K562 (cell line): Measurements from ENCODE around the gene ADGRD1. TPM values are rescaled to one million over a fixed set of nuclear protein-coding genes. Genes with fewer than 3 reads are reported as not detected.

Experiments used
- ATAC-seq: fragments of 200-7000 bp; cut with Tn5 transposase; 3 replicates; pipeline ENCODE4 v1.9.1; 2020; ENCODE audit warnings: moderate library complexity
- BruUV-seq: library from RNA; stranded (reverse); fragments of 400-500 nt; replicated peaks from 2 replicates; lab custom pipeline; 2021; lab: Mats Ljungman, UMichigan
- CTCF ChIA-PET: fragments of 300-600 bp; formaldehyde crosslinking; extraction: SDS; loops from one replicate; lab custom pipeline; 2021; ENCODE audit warnings: low intra/inter-chr PET ratio; lab: Yijun Ruan, JAX
- POLR2A ChIA-PET: fragments of 300-600, 350-650 bp; sonication (Branson Sonifier 250); formaldehyde crosslinking; extraction: SDS; loops from one replicate; lab custom pipeline; 2021; ENCODE audit warnings: antibody characterized with exemption, inconsistent platforms; lab: Yijun Ruan, JAX
- DNase-seq, 4 experiments: peaks; one replicate each; pipeline versions ENCODE4 v3.0.0 to v3.0.0-alpha.2; 2011 to 2018; ENCODE audit warnings: low spot score in 3 of 4, mixed read lengths in 3 of 4; ENCODE audit errors: extremely low read depth in 1 of 4
- FAIRE-seq: peaks from 2 replicates; lab custom pipeline; 2011; peaks lifted over from hg19 to GRCh38; lab: Jason Lieb, UNC
- H2AFZ ChIP-seq: 2 replicates; pipeline ENCODE4 v1.6.0; 2011; ENCODE audit warnings: low read depth, low read length, control low read depth, inconsistent platforms
- H3K27ac ChIP-seq: fragments of 200-600 bp; 3 replicates; pipeline ENCODE4 v1.8.0; 2011; ENCODE audit warnings: low read depth, mild to moderate bottlenecking, control low read depth, inconsistent platforms, low read length, moderate library complexity, mixed read lengths; ENCODE audit errors: extremely low read depth
- H3K27me3 ChIP-seq, 2 experiments: fragments of 300-600 bp in 1 of 2; 2 replicates in 1 of 2; 3 replicates in 1 of 2; pipeline versions ENCODE4 v1.6.0 to v1.8.0; 2011; ENCODE audit warnings: inconsistent platforms in 2 of 2, low read length in 2 of 2, mild to moderate bottlenecking in 1 of 2, mixed read lengths in 1 of 2, moderate library complexity in 1 of 2; ENCODE audit not compliant: control insufficient read depth in 2 of 2, insufficient read depth in 2 of 2
- H3K36me3 ChIP-seq: fragments of 300-600 bp; 3 replicates; pipeline ENCODE4 v1.8.0; 2011; ENCODE audit warnings: mild to moderate bottlenecking, low read length, inconsistent platforms; ENCODE audit not compliant: control insufficient read depth, insufficient read depth
- H3K4me1 ChIP-seq, 2 experiments: fragments of 200-600 bp in 1 of 2; replicated peaks in 1 of 2; 2 replicates in 1 of 2; 3 replicates in 1 of 2; pipeline versions ENCODE4 v1.5.1 to v1.8.0; 2011; ENCODE audit warnings: inconsistent platforms in 2 of 2, low read length in 2 of 2, mild to moderate bottlenecking in 1 of 2, mixed read lengths in 1 of 2, moderate library complexity in 1 of 2; ENCODE audit not compliant: control insufficient read depth in 2 of 2, insufficient read depth in 2 of 2
- H3K4me2 ChIP-seq: 2 replicates; pipeline ENCODE4 v1.6.1; 2011; ENCODE audit warnings: low read length, control low read depth, inconsistent platforms, mixed read lengths; ENCODE audit not compliant: insufficient read depth
- H3K4me3 ChIP-seq: fragments of 200-600 bp; sonication (generic), shearing (Covaris generic); 2 replicates; pipeline ENCODE4 v1.5.1; 2016; ENCODE audit warnings: control low read depth, inconsistent platforms
- H3K79me2 ChIP-seq: fragments of 200-600 bp; 3 replicates; pipeline ENCODE4 v1.8.0; 2011; ENCODE audit warnings: low read length, inconsistent platforms; ENCODE audit not compliant: control insufficient read depth, insufficient read depth
- H3K9ac ChIP-seq, 2 experiments: 2 replicates each; pipeline versions ENCODE4 v1.6.0 to v1.6.1; 2011; ENCODE audit warnings: low read depth in 2 of 2, low read length in 2 of 2, control low read depth in 1 of 2, inconsistent platforms in 1 of 2, mild to moderate bottlenecking in 1 of 2, mixed read lengths in 1 of 2; ENCODE audit not compliant: insufficient read depth in 1 of 2
- H3K9me1 ChIP-seq: one replicate; pipeline ENCODE4 v1.6.0; 2011; ENCODE audit warnings: inconsistent platforms, mild to moderate bottlenecking, low read length, moderate library complexity; ENCODE audit not compliant: control insufficient read depth, insufficient read depth
- H3K9me3 ChIP-seq: replicated peaks from 2 replicates; pipeline ENCODE4 v1.5.1; 2011; ENCODE audit warnings: low read depth, low read length, inconsistent platforms; ENCODE audit not compliant: control insufficient read depth, insufficient read depth
- H4K20me1 ChIP-seq: replicated peaks from 2 replicates; pipeline ENCODE4 v1.6.1; 2011; ENCODE audit warnings: low read length, inconsistent platforms, mixed read lengths; ENCODE audit not compliant: control insufficient read depth, insufficient read depth
- E2F8 ChIP-seq: fragments of 450-650 bp; IDR thresholded peaks from 2 replicates; pipeline ENCODE4 v1.7.1; 2018; ENCODE audit warnings: mild to moderate bottlenecking, low read depth; ENCODE audit not compliant: partially characterized antibody
- HDAC6 ChIP-seq: IDR thresholded peaks from 2 replicates; pipeline ENCODE4 v1.6.1; 2012; ENCODE audit warnings: low read depth, mild to moderate bottlenecking, control low read depth, inconsistent platforms, low read length, moderate library complexity
- IRF9 ChIP-seq: fragments of 450-650 bp; IDR thresholded peaks from 2 replicates; pipeline ENCODE4 v1.6.1; 2016; ENCODE audit warnings: missing biosample characterization, missing genetic modification characterization
- MAFG ChIP-seq: fragments of 450-650 bp; conservative IDR thresholded peaks from 2 replicates; pipeline ENCODE4 v1.6.1; 2016; ENCODE audit warnings: missing genetic modification characterization, missing compliant biosample characterization
- PCBP1 ChIP-seq: fragments of 200-400 bp; formaldehyde crosslinking; IDR thresholded peaks from 2 replicates; pipeline ENCODE4 v1.6.1; 2018; ENCODE audit warnings: mild to moderate bottlenecking, low read depth, low read length; ENCODE audit not compliant: poor library complexity, severe bottlenecking
- SREBF1 ChIP-seq: fragments of 150-350 bp; IDR thresholded peaks from 2 replicates; pipeline ENCODE4 v1.6.1; 2014; ENCODE audit warnings: antibody characterized with exemption, low read depth, low read length, borderline replicate concordance
- XRCC4 ChIP-seq: IDR thresholded peaks from one replicate; pipeline ENCODE4 v1.6.1; 2011; ENCODE audit not compliant: insufficient read depth, insufficient read length; ENCODE audit errors: extremely low read depth
- ZNF589 ChIP-seq: fragments of 200-800 bp; sonication (Bioruptor generic); IDR thresholded peaks from 2 replicates; pipeline ENCODE4 v1.6.1; 2016; ENCODE audit warnings: low read depth, missing genetic modification characterization, missing compliant biosample characterization
- ZNF77 ChIP-seq: fragments of 250-450 bp; sonication (Bioruptor Pico); IDR thresholded peaks from 2 replicates; pipeline ENCODE4 v1.5.0; 2020
- WGBS: fragments of 100-300 bp; shearing (Covaris generic); methylation state at CpG from one replicate; pipeline ENCODE4 v1.1.6; 2016; ENCODE audit warnings: low coverage, mixed read lengths; ENCODE audit not compliant: insufficient coverage; ENCODE audit errors: missing lambda C conversion rate; 5-methylcytosine and 5-hydroxymethylcytosine counted together
- in situ Hi-C: fragments of 300-500 bp; cut with MboI; formaldehyde crosslinking; loops from 4 replicates; pipeline ENCODE4 v1.15.0; 2018; ENCODE audit warnings: inconsistent platforms, mixed read lengths
- intact Hi-C: fragments of 100-400 bp; cut with micrococcal nuclease; formaldehyde crosslinking; loops from 2 replicates; pipeline ENCODE4 v1.14.2; 2022
- polyA plus RNA-seq, 8 experiments: library from polyadenylated mRNA; depleted of rRNA in 4 of 8; stranded (reverse) in 5 of 8; unstranded in 3 of 8; fragments of >200 nt; fragmentation: Nextera tagmentation in 2 of 8; fragmentation: Illumina TruSeq in 1 of 8; extraction: Ambion mirVana in 2 of 8; extraction: Trizol in 1 of 8; gene quantifications; 2 replicates each; pipeline versions ENCODE4 v1.2.1 to v1.2.3, GENCODE V29; 2011 to 2014; ENCODE audit warnings: inconsistent platforms in 1 of 8, missing spikeins in 1 of 8
- total RNA-seq, 7 experiments: library from RNA; depleted of rRNA in 6 of 7; stranded (reverse); fragments of >200 nt in 6 of 7; fragmentation: Illumina TruSeq in 2 of 7; extraction: Trizol in 2 of 7; gene quantifications; 2 replicates each; pipeline versions ENCODE4 v1.2.1 to v1.2.3, GENCODE V29; 2011 to 2021; ENCODE audit warnings: low replicate concordance in 1 of 7
- TF ChIP-seq, protein P1 (sequence below): fragments of 150-350 bp; IDR thresholded peaks from 2 replicates; pipeline ENCODE4 v1.6.1; 2014; ENCODE audit warnings: low read depth, mild to moderate bottlenecking, low read length, borderline replicate concordance
- TF ChIP-seq, protein P2 (sequence below): fragments of 250-450 bp; sonication (Bioruptor Pico); IDR thresholded peaks from 2 replicates; pipeline ENCODE4 v1.9.0; 2021; ENCODE audit warnings: mild to moderate bottlenecking, inconsistent platforms

The ADGRD1 gene
- total and polyA plus RNA-seq, 9 of the 15 experiments (the other 6 are each of a cell fraction or from before 2014, with no cell fraction given): 1.7 to 11.7 (median 3.3) TPM

DNA sequence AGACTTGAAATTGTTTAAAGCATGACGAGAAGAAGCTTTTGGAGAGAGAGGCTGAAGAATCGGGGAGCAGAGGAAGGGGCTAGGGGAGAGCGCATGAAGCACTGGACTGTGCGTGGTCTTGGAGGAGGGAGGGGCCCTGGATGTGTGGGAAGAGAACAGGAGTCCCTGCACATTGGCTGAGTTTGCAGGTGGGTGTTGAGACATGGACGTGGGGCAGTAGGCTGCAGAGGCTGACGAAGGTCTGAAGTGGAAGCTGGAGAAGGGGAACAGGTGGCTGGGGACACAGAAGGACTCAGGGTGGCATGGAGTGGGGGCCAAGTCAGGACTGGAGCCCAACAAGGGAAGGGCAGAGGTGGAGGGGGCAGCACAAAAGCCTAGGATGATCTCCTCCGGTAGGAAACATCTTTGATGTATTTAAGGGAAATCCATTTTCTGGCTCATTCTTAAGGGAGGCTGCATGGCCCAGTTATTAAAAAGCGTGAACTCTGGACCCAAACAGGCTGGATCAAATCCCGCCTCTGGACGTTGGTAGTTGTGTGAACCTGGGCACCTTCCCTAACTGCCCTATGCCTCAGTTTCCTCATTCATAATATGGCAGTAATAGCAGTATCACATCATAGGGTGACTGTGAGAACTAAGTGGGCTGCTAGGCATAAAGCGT is 29.0 kb downstream of the ADGRD1 start:
- ATAC-seq (no peak), FAIRE-seq (no peak), DNase-seq (no peak)
- ChIA-PET CTCF (no interaction called here), POLR2A (interaction anchor here (0.9 kb wide), 1 partner anchor 46 kb away, joined by 3 read pairs; no protein-coding TSS in a partner anchor)
- no peak overlapping the region for H3K4me2 ChIP-seq
- H3K9ac ChIP-seq: no peak overlapping the region
- H3K27ac ChIP-seq: no peak overlapping the region
- no peak overlapping the region for H2AFZ ChIP-seq
- no peaks in the 10 kb centered on the region for H4K20me1 ChIP-seq
- H3K36me3 ChIP-seq: no peaks in the 10 kb centered on the region
- 10% methylated on average over 7 of the region's 11 CpGs for WGBS
- no TSS peak for BruUV-seq
- H3K27me3 ChIP-seq: peaks cover 14 to 36% of the 10 kb centered on the region in 2 experiments; a peak in 4 of 5 replicates
- peaks cover 12 to 13% of the 10 kb centered on the region in 2 experiments; a peak in 4 of 5 replicates for H3K4me1 ChIP-seq
- no peak overlapping the region for H3K4me3 ChIP-seq
- in situ Hi-C loops: no loop called here
- H3K79me2 ChIP-seq: no peaks in the 10 kb centered on the region
- H3K9me3 ChIP-seq: no peaks in the 10 kb centered on the region
- H3K9me1 ChIP-seq: no peaks in the 10 kb centered on the region
- intact Hi-C loops: no loop called here
- TF ChIP-seq XRCC4: no peak
- no peak for TF ChIP-seq ZNF589 (CRISPR knock-in tag)
- TF ChIP-seq HDAC6: no peak
- TF ChIP-seq, protein P1, sequence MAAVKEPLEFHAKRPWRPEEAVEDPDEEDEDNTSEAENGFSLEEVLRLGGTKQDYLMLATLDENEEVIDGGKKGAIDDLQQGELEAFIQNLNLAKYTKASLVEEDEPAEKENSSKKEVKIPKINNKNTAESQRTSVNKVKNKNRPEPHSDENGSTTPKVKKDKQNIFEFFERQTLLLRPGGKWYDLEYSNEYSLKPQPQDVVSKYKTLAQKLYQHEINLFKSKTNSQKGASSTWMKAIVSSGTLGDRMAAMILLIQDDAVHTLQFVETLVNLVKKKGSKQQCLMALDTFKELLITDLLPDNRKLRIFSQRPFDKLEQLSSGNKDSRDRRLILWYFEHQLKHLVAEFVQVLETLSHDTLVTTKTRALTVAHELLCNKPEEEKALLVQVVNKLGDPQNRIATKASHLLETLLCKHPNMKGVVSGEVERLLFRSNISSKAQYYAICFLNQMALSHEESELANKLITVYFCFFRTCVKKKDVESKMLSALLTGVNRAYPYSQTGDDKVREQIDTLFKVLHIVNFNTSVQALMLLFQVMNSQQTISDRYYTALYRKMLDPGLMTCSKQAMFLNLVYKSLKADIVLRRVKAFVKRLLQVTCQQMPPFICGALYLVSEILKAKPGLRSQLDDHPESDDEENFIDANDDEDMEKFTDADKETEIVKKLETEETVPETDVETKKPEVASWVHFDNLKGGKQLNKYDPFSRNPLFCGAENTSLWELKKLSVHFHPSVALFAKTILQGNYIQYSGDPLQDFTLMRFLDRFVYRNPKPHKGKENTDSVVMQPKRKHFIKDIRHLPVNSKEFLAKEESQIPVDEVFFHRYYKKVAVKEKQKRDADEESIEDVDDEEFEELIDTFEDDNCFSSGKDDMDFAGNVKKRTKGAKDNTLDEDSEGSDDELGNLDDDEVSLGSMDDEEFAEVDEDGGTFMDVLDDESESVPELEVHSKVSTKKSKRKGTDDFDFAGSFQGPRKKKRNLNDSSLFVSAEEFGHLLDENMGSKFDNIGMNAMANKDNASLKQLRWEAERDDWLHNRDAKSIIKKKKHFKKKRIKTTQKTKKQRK: no peak
- no peak for TF ChIP-seq E2F8
- no peak for TF ChIP-seq PCBP1
- no peak for TF ChIP-seq MAFG (tag)
- TF ChIP-seq SREBF1: no peak
- TF ChIP-seq, protein P2, sequence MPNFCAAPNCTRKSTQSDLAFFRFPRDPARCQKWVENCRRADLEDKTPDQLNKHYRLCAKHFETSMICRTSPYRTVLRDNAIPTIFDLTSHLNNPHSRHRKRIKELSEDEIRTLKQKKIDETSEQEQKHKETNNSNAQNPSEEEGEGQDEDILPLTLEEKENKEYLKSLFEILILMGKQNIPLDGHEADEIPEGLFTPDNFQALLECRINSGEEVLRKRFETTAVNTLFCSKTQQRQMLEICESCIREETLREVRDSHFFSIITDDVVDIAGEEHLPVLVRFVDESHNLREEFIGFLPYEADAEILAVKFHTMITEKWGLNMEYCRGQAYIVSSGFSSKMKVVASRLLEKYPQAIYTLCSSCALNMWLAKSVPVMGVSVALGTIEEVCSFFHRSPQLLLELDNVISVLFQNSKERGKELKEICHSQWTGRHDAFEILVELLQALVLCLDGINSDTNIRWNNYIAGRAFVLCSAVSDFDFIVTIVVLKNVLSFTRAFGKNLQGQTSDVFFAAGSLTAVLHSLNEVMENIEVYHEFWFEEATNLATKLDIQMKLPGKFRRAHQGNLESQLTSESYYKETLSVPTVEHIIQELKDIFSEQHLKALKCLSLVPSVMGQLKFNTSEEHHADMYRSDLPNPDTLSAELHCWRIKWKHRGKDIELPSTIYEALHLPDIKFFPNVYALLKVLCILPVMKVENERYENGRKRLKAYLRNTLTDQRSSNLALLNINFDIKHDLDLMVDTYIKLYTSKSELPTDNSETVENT (CRISPR knock-in tag): no peak
- TF ChIP-seq IRF9: no peak
- no peak for TF ChIP-seq ZNF77 (CRISPR knock-in tag)
